Right lobe of liver (tissue), 4 donors: Measurements from ENCODE around the gene TTC28.

Source experiments
- POLR2A ChIP-seq: fragments of 450-650 bp; IDR thresholded peaks from one replicate; pipeline ENCODE4 v1.6.1; 2017; ENCODE audit warnings: antibody characterized with exemption, mild to moderate bottlenecking
- TF ChIP-seq, protein P1 (sequence below), 4 donors: fragments of 200-600 bp in 3 of 4; fragments of 450-650 bp in 1 of 4; IDR thresholded peaks; one replicate each; pipeline versions ENCODE4 v1.5.1 to v1.8.0; 2016 to 2022; ENCODE audit warnings: antibody characterized with exemption in 4 of 4, mild to moderate bottlenecking in 2 of 4
- donor health status: DM: no; HTN: no; CAD: no.
- donor health status: DM: no; HTN: no; CAD: no.
- donor health status: DM: no; HTN: yes; CAD: no.

DNA sequence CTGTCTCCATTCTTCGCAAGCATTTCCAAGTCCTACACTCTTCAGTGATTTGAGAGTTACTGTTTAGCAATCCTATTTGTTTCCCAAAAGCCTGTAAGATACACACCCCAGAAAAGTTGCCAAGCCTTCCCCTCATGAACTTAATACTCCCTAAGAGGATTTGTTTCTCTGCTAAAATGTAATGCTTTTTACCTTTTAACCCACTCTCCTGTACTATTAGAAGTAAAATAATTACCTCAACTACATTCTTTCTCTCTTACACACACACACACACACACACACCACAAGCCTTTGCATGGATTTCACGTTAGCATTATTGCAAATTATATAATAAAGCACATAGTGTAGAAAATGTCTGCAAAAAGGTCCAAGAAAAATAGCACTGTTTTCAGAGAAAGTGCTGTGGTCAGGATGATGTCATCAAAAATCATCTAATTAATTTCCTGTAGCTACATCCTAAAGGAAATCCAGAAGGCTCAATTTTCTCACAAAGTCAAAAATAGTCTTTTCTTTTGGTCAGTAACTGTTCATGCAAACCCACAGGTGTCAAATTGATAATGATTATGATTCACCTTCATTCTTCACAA is 396.5 kb downstream of the TTC28 start:
- TF ChIP-seq, protein P1, sequence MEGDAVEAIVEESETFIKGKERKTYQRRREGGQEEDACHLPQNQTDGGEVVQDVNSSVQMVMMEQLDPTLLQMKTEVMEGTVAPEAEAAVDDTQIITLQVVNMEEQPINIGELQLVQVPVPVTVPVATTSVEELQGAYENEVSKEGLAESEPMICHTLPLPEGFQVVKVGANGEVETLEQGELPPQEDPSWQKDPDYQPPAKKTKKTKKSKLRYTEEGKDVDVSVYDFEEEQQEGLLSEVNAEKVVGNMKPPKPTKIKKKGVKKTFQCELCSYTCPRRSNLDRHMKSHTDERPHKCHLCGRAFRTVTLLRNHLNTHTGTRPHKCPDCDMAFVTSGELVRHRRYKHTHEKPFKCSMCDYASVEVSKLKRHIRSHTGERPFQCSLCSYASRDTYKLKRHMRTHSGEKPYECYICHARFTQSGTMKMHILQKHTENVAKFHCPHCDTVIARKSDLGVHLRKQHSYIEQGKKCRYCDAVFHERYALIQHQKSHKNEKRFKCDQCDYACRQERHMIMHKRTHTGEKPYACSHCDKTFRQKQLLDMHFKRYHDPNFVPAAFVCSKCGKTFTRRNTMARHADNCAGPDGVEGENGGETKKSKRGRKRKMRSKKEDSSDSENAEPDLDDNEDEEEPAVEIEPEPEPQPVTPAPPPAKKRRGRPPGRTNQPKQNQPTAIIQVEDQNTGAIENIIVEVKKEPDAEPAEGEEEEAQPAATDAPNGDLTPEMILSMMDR (IDR thresholded peaks at IDR 0.05): no peak
- TF ChIP-seq POLR2A: no peak
